Endometrial microvascular endothelial cells (primary cell): ENCODE measurements around the gene ITPR2. TPM values are rescaled to one million over a fixed set of nuclear protein-coding genes. Genes with fewer than 3 reads are reported as not detected.

Experiments used
- in situ Hi-C: cut with HindIII; loops from 2 replicates; pipeline ENCODE4 v1.10.0; 2017; ENCODE audit warnings: low sequenced_read_pairs, low pct_unique_long_range_greater_than_20kb; ENCODE audit errors: inconsistent ontology term
- total RNA-seq: library from RNA; depleted of rRNA; stranded (reverse); fragments of >200 nt; gene quantifications from one replicate; pipeline ENCODE4 v1.2.3, GENCODE V29; 2015; ENCODE audit errors: inconsistent ontology term

ITPR2 gene
- total RNA-seq, 1 donor from 2014 or later: 34.6 TPM

DNA sequence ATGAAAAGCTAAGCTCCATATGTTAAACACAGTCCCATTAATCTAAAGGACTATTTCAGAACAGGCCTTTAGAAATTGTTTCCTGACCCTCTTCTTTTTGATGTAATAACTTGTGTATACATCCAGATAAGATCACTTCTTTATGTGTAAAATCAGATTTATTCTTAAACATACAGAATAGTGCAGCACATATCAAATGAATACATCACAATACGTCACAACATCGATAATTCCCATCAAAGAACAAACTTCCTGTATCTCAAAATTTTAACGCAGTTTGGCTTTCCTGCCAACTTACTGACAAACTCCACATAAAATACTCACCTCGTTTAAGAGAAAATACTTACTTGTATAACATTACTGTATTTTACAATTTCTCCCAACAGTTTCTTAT, 108.7 kb downstream of the ITPR2 start:
- in situ Hi-C loops: no loop called here

- in situ Hi-C loops: no loop called here
These were observed 109.3 kb downstream of the ITPR2 start for GRCh38 chr12:26723379-26724308.

- in situ Hi-C loops: no loop called here
These were observed 111.2 kb downstream of the ITPR2 start for GRCh38 chr12:26721800-26722199.

DNA sequence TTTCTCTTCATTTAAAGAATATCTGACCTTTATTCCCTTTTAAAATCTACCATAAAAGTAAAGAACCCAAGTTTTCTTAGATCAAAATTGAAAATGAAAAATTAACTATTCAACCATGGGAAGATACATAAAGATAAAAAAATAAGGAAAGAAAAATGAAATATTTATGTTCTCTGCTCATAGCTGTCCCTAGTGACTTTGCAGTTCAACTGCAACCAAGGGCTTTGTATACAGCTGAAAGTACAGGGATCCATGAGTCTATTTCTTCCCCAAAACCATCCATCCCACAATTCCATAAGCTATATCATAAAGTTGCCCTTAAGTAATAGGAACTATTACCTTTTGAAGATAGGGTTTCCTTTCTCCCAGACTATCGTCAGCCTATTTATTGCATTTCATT, 113.1 kb downstream of the ITPR2 start:
- in situ Hi-C loops: no loop called here

DNA sequence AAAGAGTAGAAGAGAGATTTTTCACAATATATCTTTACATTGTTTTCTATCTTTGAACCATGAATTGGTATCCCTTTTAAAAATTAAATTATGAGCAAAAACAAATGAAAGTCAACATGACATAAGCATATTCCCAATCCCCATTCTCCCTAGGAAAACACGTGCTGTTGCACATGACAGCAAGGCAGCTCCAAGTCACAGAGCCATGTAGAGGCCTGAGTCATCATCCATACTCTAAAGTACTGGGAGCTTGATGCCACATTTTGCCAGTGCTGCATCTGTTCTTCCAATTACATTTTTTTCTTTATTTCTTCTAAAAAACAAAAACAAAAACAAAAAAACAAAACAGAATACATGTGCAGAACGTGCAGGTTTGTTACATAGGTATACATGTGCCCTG, 115.2 kb downstream of the ITPR2 start:
- in situ Hi-C loops: no loop called here

- in situ Hi-C loops: no loop called here
These were observed 117.8 kb downstream of the ITPR2 start for GRCh38 chr12:26715232-26715631.

DNA sequence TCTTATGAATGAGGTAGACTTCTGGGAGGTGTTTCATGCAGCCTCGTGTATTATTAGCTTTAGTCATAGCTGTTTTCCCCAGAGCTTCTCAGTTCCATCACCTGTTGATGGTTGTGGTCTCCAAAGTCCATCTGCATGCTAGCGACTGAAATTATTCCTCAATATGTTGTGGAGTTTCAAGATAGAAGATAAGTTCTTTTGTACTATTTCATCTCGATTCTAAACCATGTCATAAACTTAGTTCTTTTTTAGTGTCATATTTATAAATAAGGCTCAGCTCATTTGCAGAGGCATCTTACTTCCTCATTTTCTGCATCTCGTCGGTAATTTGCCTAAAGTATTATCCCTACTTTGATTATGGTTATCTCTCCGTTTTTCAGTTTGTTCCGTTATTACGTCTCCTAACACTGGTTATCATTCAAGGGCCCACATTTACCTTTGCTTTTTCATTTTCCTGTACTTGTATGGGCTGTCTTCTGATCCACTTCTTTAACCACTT, 119.1 kb downstream of the ITPR2 start:
- in situ Hi-C loops: no loop called here

- in situ Hi-C loops: no loop called here
These were observed 120.1 kb downstream of the ITPR2 start for GRCh38 chr12:26712892-26713291.

DNA sequence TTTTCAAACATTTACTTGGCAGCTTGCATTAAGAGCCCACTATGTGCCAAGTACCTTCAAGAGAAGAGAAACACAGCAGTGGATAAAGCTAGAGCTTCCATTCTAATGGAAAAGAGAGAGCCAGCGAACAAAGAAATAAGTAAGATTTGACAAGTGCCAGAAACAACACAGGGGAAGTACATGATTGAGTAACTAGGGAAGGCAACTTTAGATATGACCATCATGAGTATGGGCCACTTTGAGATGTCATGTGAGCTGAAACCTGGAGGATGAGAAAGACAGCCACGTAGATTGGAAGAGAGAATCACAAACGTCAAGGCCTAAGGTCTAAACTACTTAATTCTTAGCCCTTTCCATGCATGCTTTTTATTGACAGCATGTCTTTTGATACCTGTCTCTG, 121.4 kb downstream of the ITPR2 start:
- in situ Hi-C loops: no loop called here

DNA sequence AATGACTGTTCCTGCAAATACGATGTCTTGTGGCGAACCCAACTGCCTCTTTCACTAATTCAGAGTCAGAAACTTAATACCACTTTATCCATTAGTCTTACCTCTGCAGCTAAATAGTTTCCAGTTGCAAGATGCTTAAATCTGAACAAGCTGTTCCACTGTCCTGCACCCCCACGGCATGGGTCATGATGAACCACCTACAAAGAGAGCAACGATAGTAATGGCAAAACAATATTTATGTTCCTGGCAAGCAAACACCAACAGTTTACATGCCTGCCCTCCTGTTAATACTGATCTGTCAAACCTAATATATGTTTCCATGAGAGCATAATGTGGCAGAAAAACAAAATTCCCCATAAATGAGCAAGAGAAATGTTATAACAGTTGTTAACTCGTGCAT, 121.9 kb downstream of the ITPR2 start:
- in situ Hi-C loops: no loop called here

- in situ Hi-C loops: no loop called here
These were observed 127.1 kb downstream of the ITPR2 start for GRCh38 chr12:26705851-26706250.

DNA sequence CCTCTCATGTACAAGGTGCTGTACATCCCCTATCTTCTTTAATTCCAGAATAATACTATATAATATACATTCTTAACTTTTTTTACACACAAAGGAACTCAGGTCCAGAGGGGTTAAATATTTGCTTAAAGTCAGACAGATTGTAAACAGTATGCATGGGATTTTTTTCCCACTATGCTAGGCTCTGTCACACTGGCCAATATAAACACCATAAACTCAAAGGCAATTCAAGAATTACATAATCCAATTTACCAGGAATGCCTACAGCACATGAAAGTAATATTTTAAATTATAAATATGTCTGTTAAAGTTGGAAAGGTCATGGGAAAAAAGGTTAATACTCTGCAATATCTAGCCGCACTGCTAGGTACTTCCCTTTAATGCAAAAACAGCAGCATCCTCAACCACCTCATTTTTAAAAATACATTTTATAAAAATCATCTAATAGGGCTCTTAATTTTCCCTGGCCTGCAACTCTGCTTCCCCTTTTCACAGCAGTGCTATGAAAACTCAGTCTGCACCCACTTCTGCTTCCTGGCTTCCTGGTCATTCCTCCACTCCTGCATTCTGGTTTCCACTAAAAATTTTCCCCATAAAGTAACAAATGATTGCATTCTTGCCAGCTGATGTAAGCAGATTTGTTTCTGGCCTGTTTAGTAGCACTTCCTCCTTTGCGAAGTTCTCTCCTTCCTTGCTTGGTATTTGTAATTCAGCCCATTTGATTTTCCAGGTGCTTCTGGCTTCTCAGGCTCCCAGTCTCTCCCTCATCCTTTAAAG, 128.1 kb downstream of the ITPR2 start:
- in situ Hi-C loops: no loop called here

DNA sequence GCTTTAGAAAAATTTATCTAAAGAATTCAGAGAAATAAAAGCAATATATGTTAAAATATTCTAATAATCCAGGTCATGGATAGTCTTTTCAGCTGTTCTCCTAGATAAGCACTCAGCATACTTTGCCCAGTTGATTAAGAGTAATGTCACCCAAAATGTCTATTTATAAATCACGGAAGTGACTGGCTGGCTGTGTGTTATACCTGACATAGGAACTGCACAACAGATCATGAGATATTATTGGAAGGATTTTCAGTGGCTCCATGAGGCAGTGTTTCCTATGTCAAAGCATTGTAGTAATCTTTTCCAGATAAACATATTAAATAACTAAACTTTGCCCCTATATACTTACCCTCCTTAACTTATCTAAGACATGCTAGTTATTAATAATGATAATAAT, 128.8 kb downstream of the ITPR2 start:
- in situ Hi-C loops: no loop called here

DNA sequence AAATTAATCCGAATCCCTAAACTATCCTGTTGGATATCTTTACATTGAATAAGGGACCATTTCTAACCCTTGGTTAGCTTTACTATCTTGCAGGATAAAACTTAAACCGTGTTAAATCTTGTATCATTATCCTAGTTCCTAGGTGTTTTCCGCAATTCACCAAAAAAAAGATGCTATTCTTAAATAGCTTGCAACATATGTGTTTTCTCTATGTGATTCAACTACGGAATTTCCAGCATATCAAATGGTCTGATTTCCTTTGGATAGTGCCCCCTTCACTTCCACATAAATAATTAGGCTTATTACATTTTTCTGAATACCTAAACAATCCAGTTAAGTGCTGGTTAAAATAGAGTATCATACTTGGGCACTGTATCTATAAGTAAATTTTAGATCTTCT, 130.3 kb downstream of the ITPR2 start:
- in situ Hi-C loops: no loop called here

DNA sequence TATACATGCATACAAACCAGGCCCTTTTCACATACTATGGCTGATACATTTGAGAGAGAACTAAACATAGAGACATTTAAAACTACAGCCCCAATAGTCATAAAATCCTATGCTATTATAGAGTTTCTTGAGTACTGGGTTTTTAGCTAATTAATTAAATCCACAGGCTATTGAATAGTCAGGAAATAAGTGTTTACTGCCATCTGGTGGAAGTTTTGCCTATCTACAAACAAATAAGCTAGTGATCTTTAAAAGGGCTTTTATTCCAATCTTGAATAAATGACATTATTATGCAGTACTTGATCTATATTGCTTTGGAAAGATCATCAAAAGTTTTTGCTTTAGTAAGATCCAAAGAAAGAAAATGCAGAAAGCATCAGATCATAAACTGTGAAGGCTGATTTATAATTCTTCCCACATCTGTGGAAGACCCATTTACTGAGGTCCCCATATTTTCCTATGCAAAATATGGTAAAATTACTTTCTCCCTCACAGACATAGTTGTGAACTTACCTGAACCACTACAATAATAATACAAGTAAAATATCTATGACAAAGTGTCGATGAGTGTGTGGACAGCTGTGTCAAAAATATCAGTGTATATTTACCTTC, 131.3 kb downstream of the ITPR2 start:
- in situ Hi-C loops: no loop called here

- in situ Hi-C loops: no loop called here
These were observed 132.6 kb downstream of the ITPR2 start for GRCh38 chr12:26700430-26700829.

- in situ Hi-C loops: no loop called here
These were observed 133.8 kb downstream of the ITPR2 start for GRCh38 chr12:26699237-26699636.

DNA sequence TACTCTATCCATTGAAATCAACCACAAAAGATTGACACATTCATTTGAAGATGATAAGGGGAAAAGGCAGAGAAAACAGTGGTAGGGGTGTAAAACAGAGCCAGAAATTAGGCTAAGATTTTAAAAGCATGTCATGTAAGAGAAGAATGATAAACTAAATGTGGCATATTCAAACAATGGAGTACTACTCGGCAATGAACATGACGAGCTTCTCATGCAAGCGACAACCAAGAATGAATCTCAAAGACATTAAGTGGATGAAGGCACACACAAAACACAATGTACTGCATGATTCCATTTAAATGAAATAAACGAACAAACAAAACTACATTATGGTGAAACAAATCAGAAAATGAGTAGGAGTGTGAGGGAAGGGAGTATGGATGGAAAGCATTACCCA, 134.8 kb downstream of the ITPR2 start:
- in situ Hi-C loops: no loop called here

GRCh38 chr12:26697217-26697616, 135.8 kb downstream of the ITPR2 start:
- in situ Hi-C loops: no loop called here
